ENCODE results near the gene MYRF. TPM values are rescaled to one million over a fixed set of nuclear protein-coding genes. Genes with fewer than 3 reads are reported as not detected.

The MYRF gene
- total and polyA plus RNA-seq, 2 donors: 0.09 to 0.62 TPM

DNA sequence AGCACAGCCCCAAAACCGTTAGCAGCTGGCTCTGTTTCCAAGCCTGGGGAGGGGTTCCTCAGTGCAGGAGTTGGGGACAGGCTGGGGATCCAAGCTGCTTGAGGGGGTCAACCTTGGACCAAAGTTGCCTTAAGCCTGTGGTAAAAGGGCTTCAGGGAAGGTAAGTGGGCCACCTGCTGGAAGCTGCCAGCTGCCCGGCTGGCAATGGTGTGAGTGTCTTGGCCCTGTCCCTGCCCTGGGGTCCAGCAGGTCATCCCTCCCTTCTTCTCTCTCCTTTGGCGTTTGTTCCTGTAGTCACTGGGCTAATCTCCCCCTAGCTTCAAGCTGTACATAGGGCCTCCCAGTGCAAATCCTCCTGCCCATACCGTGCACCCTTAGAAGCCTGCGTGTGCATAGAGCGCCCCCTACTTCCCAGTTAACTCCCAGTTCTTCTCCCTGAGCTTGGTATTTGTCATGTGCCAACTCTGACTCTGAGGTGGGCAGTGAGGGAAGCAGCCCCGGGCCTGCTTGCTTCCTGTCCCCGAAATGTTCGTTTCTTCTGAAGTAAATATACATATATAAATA, 35.6 kb downstream of the MYRF start:
- peaks cover 4 to 5% of the 10 kb centered on the region in 2 donors for H3K4me1 ChIP-seq (ENCODE audit: control insufficient read depth in 2 of 2, insufficient read depth in 2 of 2, low read length in 2 of 2)
- H3K4me3 ChIP-seq (ENCODE audit: low read length in 2 of 2): no peak overlapping the region
- peaks cover 53 to 57% of the 10 kb centered on the region in 2 donors for H3K36me3 ChIP-seq (ENCODE audit: control insufficient read depth in 2 of 2, insufficient read depth in 2 of 2, low read length in 1 of 2)
- no peaks in the 10 kb centered on the region for H3K9me3 ChIP-seq (ENCODE audit: control insufficient read depth in 2 of 2, insufficient read depth in 1 of 2, low read length in 1 of 2)
- H3K27ac ChIP-seq (ENCODE audit: low read depth in 1 of 2, low read length in 1 of 2): no peak overlapping the region
- no peaks in the 10 kb centered on the region for H3K27me3 ChIP-seq (ENCODE audit: control insufficient read depth in 2 of 2, insufficient read depth in 1 of 2, low read length in 1 of 2)
- peak in 2 of 9 donors; percentile 18 to 23 for DNase-seq (ENCODE audit: low read depth in 6 of 9, low spot score in 9 of 9)
- 87% methylated on average over 9 of the region's 9 CpGs for WGBS

DNA sequence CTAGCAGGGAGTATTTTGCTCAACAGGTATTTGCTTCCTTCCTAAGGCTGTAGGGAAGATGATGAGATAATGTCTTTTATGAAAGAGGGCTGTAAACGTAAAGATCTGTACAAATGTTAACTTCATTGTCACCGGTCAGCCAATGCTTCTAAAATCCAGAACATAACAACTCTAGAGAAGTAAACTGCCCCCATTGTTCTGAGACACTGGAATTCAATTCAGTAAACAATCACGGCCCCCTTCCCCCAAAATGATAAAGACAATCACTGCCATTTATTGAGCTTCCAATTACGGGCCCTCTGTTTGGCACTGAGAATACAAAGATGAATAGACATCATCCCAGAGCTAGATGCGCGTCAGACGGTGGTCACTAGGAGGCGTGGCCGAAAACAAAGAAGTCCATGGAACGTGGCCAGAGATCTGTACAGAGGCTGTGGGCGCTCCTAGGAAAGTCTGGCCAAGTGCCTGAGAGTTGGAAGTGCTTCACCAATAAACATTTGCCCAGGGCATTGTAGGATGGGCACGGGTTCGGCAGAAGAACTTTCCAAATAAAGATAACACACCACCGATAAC, 39.4 kb downstream of the MYRF start:
- DNase-seq (ENCODE audit: low read depth in 6 of 9, low spot score in 9 of 9): peak in 1 of 9 donors; percentile 7
- 10% methylated on average over 14 of the region's 14 CpGs for WGBS
- peaks cover 14 to 18% of the 10 kb centered on the region in 2 donors for H3K4me1 ChIP-seq (ENCODE audit: control insufficient read depth in 2 of 2, insufficient read depth in 2 of 2, low read length in 2 of 2)
- peak overlapping the region in 1 of 2 donors; percentile 94 for H3K27ac ChIP-seq (ENCODE audit: low read depth in 1 of 2, low read length in 1 of 2)
- H3K36me3 ChIP-seq (ENCODE audit: control insufficient read depth in 2 of 2, insufficient read depth in 2 of 2, low read length in 1 of 2): peaks cover 44 to 63% of the 10 kb centered on the region in 2 donors
- H3K27me3 ChIP-seq (ENCODE audit: control insufficient read depth in 2 of 2, insufficient read depth in 1 of 2, low read length in 1 of 2): no peaks in the 10 kb centered on the region
- H3K4me3 ChIP-seq (ENCODE audit: low read length in 2 of 2): peak overlapping the region; percentile 82 to 87
- H3K9me3 ChIP-seq (ENCODE audit: control insufficient read depth in 2 of 2, insufficient read depth in 1 of 2, low read length in 1 of 2): no peaks in the 10 kb centered on the region

- no peaks in the 10 kb centered on the region for H3K27me3 ChIP-seq (ENCODE audit: control insufficient read depth in 2 of 2, insufficient read depth in 1 of 2, low read length in 1 of 2)
- H3K4me1 ChIP-seq (ENCODE audit: control insufficient read depth in 2 of 2, insufficient read depth in 2 of 2, low read length in 2 of 2): peaks cover 14 to 18% of the 10 kb centered on the region in 2 donors
- under 1% methylated on average over 61 of the region's 61 CpGs for WGBS
- no peaks in the 10 kb centered on the region for H3K9me3 ChIP-seq (ENCODE audit: control insufficient read depth in 2 of 2, insufficient read depth in 1 of 2, low read length in 1 of 2)
- H3K36me3 ChIP-seq (ENCODE audit: control insufficient read depth in 2 of 2, insufficient read depth in 2 of 2, low read length in 1 of 2): peaks cover 38 to 60% of the 10 kb centered on the region in 2 donors
- DNase-seq (ENCODE audit: low read depth in 6 of 9, low spot score in 9 of 9): peak; percentile 81 to 94 (median 85)
- peak within 1 kb of the TSS; percentile 94 for H3K27ac ChIP-seq (ENCODE audit: low read depth in 1 of 2, low read length in 1 of 2)
- peak within 1 kb of the TSS; percentile 82 to 87 for H3K4me3 ChIP-seq (ENCODE audit: low read length in 2 of 2)
These were observed 40.1 kb downstream of the MYRF start, which contains the start of the genes FEN1 and TMEM258 for GRCh38 chr11:61792310-61793082. TSS of gene FEN1 (plus strand) at chr11:61792911. CDS start at chr11:61795362, 2,451 bp downstream. TSS of gene TMEM258 (minus strand) at chr11:61792599. CDS start at chr11:61792558, 41 bp downstream.

DNA sequence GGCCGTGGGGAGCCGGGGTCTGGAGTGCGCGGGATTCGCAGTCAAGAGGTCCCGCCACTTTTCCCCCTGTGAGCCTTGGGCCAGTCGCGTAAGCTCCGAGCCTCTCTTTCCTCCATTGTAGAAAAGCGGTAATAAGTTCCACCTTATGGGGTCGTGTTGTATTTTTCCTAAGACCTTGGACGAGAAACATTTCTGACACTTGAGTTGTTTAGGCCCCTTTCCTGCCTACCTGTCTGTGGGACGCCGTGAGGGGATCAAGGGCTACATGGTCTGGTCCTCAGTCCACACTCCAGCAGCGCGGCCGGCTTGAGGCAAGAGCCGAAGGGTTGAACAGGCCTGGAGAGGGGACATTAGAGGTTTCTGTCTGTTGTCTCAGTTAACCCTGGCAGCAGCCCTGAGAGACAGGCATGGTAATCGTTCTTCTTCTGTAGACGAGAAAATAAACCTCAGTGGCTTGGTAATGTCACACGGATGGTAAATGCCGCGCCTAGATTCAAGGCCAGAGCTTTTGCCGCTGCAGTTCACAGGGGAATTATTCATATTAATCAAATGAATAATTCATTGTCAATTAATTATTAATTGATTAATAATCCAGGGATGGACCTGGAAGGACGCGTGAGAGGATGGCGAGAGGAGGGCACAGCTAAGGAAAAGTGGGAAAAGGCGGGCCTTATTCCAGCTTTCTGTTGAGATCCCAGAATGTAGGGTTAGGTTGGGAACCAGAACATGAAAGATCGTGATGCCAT, 40.8 kb downstream of the MYRF start:
- DNase-seq (ENCODE audit: low read depth in 6 of 9, low spot score in 9 of 9): no peak
- Histone ChIP-seq H3K27ac (ENCODE audit: low read depth in 1 of 2, low read length in 1 of 2) (peak overlapping the region; percentile 94), H3K4me1 (ENCODE audit: control insufficient read depth in 2 of 2, insufficient read depth in 2 of 2, low read length in 2 of 2) (peaks cover 14 to 18% of the 10 kb centered on the region in 2 donors), H3K9me3 (ENCODE audit: control insufficient read depth in 2 of 2, insufficient read depth in 1 of 2, low read length in 1 of 2) (no peaks in the 10 kb centered on the region), H3K36me3 (ENCODE audit: control insufficient read depth in 2 of 2, insufficient read depth in 2 of 2, low read length in 1 of 2) (peaks cover 30 to 56% of the 10 kb centered on the region in 2 donors), H3K4me3 (ENCODE audit: low read length in 2 of 2) (peak overlapping the region; percentile 82 to 87), H3K27me3 (ENCODE audit: control insufficient read depth in 2 of 2, insufficient read depth in 1 of 2, low read length in 1 of 2) (no peaks in the 10 kb centered on the region)
- WGBS: 8% methylated on average over 29 of the region's 29 CpGs

GRCh38 chr11:61793829-61794204, 41.4 kb downstream of the MYRF start:
- Histone ChIP-seq H3K36me3 (ENCODE audit: control insufficient read depth in 2 of 2, insufficient read depth in 2 of 2, low read length in 1 of 2) (peaks cover 27 to 56% of the 10 kb centered on the region in 2 donors), H3K27ac (ENCODE audit: low read depth in 1 of 2, low read length in 1 of 2) (no peak overlapping the region), H3K4me1 (ENCODE audit: control insufficient read depth in 2 of 2, insufficient read depth in 2 of 2, low read length in 2 of 2) (peaks cover 14 to 18% of the 10 kb centered on the region in 2 donors), H3K4me3 (ENCODE audit: low read length in 2 of 2) (peak overlapping the region; percentile 82 to 87), H3K27me3 (ENCODE audit: control insufficient read depth in 2 of 2, insufficient read depth in 1 of 2, low read length in 1 of 2) (no peaks in the 10 kb centered on the region), H3K9me3 (ENCODE audit: control insufficient read depth in 2 of 2, insufficient read depth in 1 of 2, low read length in 1 of 2) (no peaks in the 10 kb centered on the region)
- 73% methylated on average over 3 of the region's 3 CpGs for WGBS
- no peak for DNase-seq (ENCODE audit: low read depth in 6 of 9, low spot score in 9 of 9)

DNA sequence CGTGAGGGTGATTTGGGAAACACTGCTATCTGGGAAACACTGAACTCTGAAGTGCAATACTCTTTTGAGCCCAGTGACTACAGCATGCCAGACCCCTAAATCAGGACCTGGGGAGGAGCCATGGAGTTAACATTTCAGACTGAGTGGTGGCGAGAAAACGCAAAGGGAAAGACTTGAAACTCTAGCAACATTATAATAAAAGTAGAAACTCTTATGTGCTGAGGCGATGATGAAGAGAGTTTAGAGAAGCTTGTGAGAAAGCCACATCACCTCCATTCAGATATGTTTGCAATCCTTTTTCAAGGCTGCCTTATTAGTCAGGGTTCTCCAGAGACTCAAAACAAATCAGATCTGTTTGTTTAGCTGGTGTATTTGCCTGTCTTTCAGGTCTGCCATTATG, 42.1 kb downstream of the MYRF start:
- no peaks in the 10 kb centered on the region for H3K27me3 ChIP-seq (ENCODE audit: control insufficient read depth in 2 of 2, insufficient read depth in 1 of 2, low read length in 1 of 2)
- 95% methylated on average over 4 of the region's 4 CpGs for WGBS
- peaks cover 14 to 18% of the 10 kb centered on the region in 2 donors for H3K4me1 ChIP-seq (ENCODE audit: control insufficient read depth in 2 of 2, insufficient read depth in 2 of 2, low read length in 2 of 2)
- DNase-seq (ENCODE audit: low read depth in 6 of 9, low spot score in 9 of 9): no peak
- no peak overlapping the region for H3K4me3 ChIP-seq (ENCODE audit: low read length in 2 of 2)
- no peak overlapping the region for H3K27ac ChIP-seq (ENCODE audit: low read depth in 1 of 2, low read length in 1 of 2)
- H3K36me3 ChIP-seq (ENCODE audit: control insufficient read depth in 2 of 2, insufficient read depth in 2 of 2, low read length in 1 of 2): peaks cover 19 to 55% of the 10 kb centered on the region in 2 donors
- no peaks in the 10 kb centered on the region for H3K9me3 ChIP-seq (ENCODE audit: control insufficient read depth in 2 of 2, insufficient read depth in 1 of 2, low read length in 1 of 2)

DNA sequence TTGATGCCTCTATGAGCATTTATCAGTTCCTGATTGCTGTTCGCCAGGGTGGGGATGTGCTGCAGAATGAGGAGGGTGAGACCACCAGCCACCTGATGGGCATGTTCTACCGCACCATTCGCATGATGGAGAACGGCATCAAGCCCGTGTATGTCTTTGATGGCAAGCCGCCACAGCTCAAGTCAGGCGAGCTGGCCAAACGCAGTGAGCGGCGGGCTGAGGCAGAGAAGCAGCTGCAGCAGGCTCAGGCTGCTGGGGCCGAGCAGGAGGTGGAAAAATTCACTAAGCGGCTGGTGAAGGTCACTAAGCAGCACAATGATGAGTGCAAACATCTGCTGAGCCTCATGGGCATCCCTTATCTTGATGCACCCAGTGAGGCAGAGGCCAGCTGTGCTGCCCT, 43.0 kb downstream of the MYRF start:
- Histone ChIP-seq H3K4me1 (ENCODE audit: control insufficient read depth in 2 of 2, insufficient read depth in 2 of 2, low read length in 2 of 2) (peaks cover 14 to 18% of the 10 kb centered on the region in 2 donors), H3K27me3 (ENCODE audit: control insufficient read depth in 2 of 2, insufficient read depth in 1 of 2, low read length in 1 of 2) (no peaks in the 10 kb centered on the region), H3K27ac (ENCODE audit: low read depth in 1 of 2, low read length in 1 of 2) (no peak overlapping the region), H3K4me3 (ENCODE audit: low read length in 2 of 2) (no peak overlapping the region), H3K9me3 (ENCODE audit: control insufficient read depth in 2 of 2, insufficient read depth in 1 of 2, low read length in 1 of 2) (no peaks in the 10 kb centered on the region), H3K36me3 (ENCODE audit: control insufficient read depth in 2 of 2, insufficient read depth in 2 of 2, low read length in 1 of 2) (peaks cover 16 to 51% of the 10 kb centered on the region in 2 donors)
- 95% methylated on average over 12 of the region's 12 CpGs for WGBS
- no peak for DNase-seq (ENCODE audit: low read depth in 6 of 9, low spot score in 9 of 9)

DNA sequence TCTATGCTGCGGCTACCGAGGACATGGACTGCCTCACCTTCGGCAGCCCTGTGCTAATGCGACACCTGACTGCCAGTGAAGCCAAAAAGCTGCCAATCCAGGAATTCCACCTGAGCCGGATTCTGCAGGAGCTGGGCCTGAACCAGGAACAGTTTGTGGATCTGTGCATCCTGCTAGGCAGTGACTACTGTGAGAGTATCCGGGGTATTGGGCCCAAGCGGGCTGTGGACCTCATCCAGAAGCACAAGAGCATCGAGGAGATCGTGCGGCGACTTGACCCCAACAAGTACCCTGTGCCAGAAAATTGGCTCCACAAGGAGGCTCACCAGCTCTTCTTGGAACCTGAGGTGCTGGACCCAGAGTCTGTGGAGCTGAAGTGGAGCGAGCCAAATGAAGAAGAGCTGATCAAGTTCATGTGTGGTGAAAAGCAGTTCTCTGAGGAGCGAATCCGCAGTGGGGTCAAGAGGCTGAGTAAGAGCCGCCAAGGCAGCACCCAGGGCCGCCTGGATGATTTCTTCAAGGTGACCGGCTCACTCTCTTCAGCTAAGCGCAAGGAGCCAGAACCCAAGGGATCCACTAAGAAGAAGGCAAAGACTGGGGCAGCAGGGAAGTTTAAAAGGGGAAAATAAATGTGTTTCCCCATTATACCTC, 43.6 kb downstream of the MYRF start:
- 97% methylated on average over 18 of the region's 18 CpGs for WGBS
- Histone ChIP-seq H3K4me3 (ENCODE audit: low read length in 2 of 2) (no peak overlapping the region), H3K4me1 (ENCODE audit: control insufficient read depth in 2 of 2, insufficient read depth in 2 of 2, low read length in 2 of 2) (peaks cover 14 to 18% of the 10 kb centered on the region in 2 donors)

More for the DNA sequence above, 43.6 kb downstream of the MYRF start:
- Histone ChIP-seq H3K27me3 (ENCODE audit: control insufficient read depth in 2 of 2, insufficient read depth in 1 of 2, low read length in 1 of 2) (no peaks in the 10 kb centered on the region), H3K36me3 (ENCODE audit: control insufficient read depth in 2 of 2, insufficient read depth in 2 of 2, low read length in 1 of 2) (peaks cover 16 to 48% of the 10 kb centered on the region in 2 donors), H3K9me3 (ENCODE audit: control insufficient read depth in 2 of 2, insufficient read depth in 1 of 2, low read length in 1 of 2) (no peaks in the 10 kb centered on the region), H3K27ac (ENCODE audit: low read depth in 1 of 2, low read length in 1 of 2) (no peak overlapping the region)
- DNase-seq (ENCODE audit: low read depth in 6 of 9, low spot score in 9 of 9): no peak
